Natural killer cell (primary cell): ENCODE data around the gene TTC31. TPM values are rescaled to one million over a fixed set of nuclear protein-coding genes. Genes with fewer than 3 reads are reported as not detected.
"Not testable (repeated sequence)": the region's sequence is repeated elsewhere in the genome, so short reads cannot be mapped to it uniquely, and the experiment has no call there.

Experiments
- ATAC-seq, 3 donors: fragments of 150-1000 bp in 2 of 3; fragments of 200-7000 bp in 1 of 3; cut with Tn5 transposase; 1 replicate in 1 of 3; 2 replicates in 2 of 3; pipeline ENCODE4 v1.10.0; 2021; ENCODE audit warnings: mild to moderate bottlenecking in 2 of 3, moderate library complexity in 2 of 3
- DNase-seq, 2 donors: peaks; one replicate each; pipeline versions ENCODE4 v3.0.0 to v3.0.0-alpha.2; 2013 to 2021; ENCODE audit warnings: mixed read lengths in 1 of 2
- H3K27ac ChIP-seq: one replicate; pipeline ENCODE4 v1.5.1; 2013; ENCODE audit warnings: mild to moderate bottlenecking, low read length
- H3K27me3 ChIP-seq: one replicate; pipeline ENCODE4 v1.6.1; 2013; ENCODE audit warnings: low read length; ENCODE audit not compliant: control insufficient read depth, insufficient read depth
- H3K36me3 ChIP-seq: one replicate; pipeline ENCODE4 v1.6.1; 2013; ENCODE audit warnings: low read length; ENCODE audit not compliant: control insufficient read depth, insufficient read depth
- H3K4me1 ChIP-seq: one replicate; pipeline ENCODE4 v1.6.1; 2013; ENCODE audit warnings: low read length; ENCODE audit not compliant: control insufficient read depth, insufficient read depth
- H3K4me3 ChIP-seq: one replicate; pipeline ENCODE4 v1.5.1; 2013; ENCODE audit warnings: low read length
- H3K9me3 ChIP-seq: one replicate; pipeline ENCODE4 v1.6.1; 2013; ENCODE audit warnings: low read length; ENCODE audit not compliant: control insufficient read depth, insufficient read depth
- H3K27ac Mint-ChIP-seq, 2 donors: one replicate each; pipeline ENCODE4 v1.8.0; 2022; ENCODE audit warnings: mild to moderate bottlenecking in 2 of 2, mixed read lengths in 2 of 2, moderate library complexity in 1 of 2
- H3K27me3 Mint-ChIP-seq, 2 donors: one replicate each; pipeline ENCODE4 v1.8.0; 2022; ENCODE audit warnings: low read depth in 2 of 2, mixed read lengths in 2 of 2
- H3K36me3 Mint-ChIP-seq: one replicate; pipeline ENCODE4 v1.8.0; 2022; ENCODE audit warnings: mixed read lengths
- H3K4me1 Mint-ChIP-seq, 2 donors: one replicate each; pipeline ENCODE4 v1.8.0; 2022; ENCODE audit warnings: mixed read lengths in 2 of 2
- H3K4me3 Mint-ChIP-seq: one replicate; pipeline ENCODE4 v1.8.0; 2022; ENCODE audit warnings: mild to moderate bottlenecking, moderate library complexity, mixed read lengths
- H3K9me3 Mint-ChIP-seq, 2 donors: one replicate each; pipeline ENCODE4 v1.8.0; 2022; ENCODE audit warnings: mixed read lengths in 2 of 2
- WGBS: methylation state at CpG from one replicate; pipeline ENCODE4 v1.1.7; 2013; ENCODE audit warnings: missing lambda C conversion rate; ENCODE audit not compliant: insufficient coverage; 5-methylcytosine and 5-hydroxymethylcytosine counted together
- intact Hi-C: fragments of 100-400 bp; cut with micrococcal nuclease; formaldehyde crosslinking; loops from one replicate; pipeline ENCODE4 v1.14.2; 2022
- total RNA-seq, 4 donors: library from RNA; stranded (reverse); fragments of 120-200 nt in 1 of 4; gene quantifications; one replicate each; pipeline versions ENCODE4 v1.2.3 to v1.2.4, GENCODE V29; 2013 to 2022
- TF ChIP-seq, protein P1 (sequence below): fragments of 200-600 bp; IDR thresholded peaks from one replicate; pipeline ENCODE4 v1.8.0; 2022; ENCODE audit warnings: antibody characterized with exemption

The TTC31 gene
- total RNA-seq, 3 donors from 2014 or later (not counting 1 experiment from before 2014, with no cell fraction given): 51.3 to 59.7 (median 53.1) TPM

DNA sequence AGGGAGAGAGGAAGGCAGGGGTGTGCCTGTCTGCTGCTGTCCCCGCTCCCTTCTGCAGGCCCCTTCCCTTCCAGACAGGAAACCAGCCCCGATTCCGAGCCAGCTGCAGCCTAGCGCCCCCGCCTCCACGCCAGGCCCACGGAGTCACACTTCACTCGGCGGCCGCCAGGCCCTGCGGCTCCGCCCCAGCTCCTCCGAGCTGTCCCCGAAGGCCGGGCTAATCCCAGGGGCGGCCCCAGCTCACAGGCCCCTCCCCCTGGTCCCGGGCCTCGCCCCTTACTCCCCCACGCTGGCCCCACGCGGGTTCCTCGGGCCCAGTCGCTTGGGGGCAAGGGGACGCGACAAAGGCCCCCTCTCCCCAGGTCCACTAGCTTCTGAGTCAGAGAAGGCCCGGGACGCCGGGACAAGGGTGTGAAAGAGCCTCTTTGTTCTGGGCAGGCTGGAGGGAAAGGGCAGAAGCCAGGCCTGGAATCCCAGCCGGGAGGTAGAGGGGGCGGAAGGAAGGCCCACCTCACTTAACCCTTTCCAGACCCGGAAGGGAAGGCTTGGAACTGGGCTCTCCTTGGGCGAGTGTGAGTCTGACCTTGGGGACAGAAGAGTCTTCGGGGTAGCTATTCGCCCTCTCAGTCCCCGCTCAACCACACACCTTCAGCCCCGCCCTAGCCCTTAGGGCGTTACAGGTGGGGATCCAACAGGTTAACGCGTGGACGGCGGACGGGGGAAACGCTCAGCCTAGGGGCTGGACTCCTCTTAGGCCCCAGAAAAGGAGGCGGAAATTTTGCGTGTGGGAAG lies 42.3 kb upstream of the TTC31 start:
- peak overlapping the region; percentile 40 for H3K27ac ChIP-seq
- H3K4me1 ChIP-seq: peaks cover 33% of the 10 kb centered on the region
- H3K27me3 ChIP-seq: peaks cover 19% of the 10 kb centered on the region
- no peaks in the 10 kb centered on the region for H3K36me3 ChIP-seq
- DNase-seq: peak; percentile 59 to 64
- peak overlapping the region; percentile 40 for H3K4me3 ChIP-seq
- H3K27me3 Mint-ChIP-seq: peaks cover 0 to 14% of the 10 kb centered on the region in 2 donors
- intact Hi-C loops: loop anchor here (1.0 kb wide), 1 partner anchor 12 kb away; no protein-coding TSS in a partner anchor
- peak; percentile 88 to 92 (median 91) for ATAC-seq
- peaks cover 27 to 38% of the 10 kb centered on the region in 2 donors for H3K4me1 Mint-ChIP-seq
- no peaks in the 10 kb centered on the region for H3K9me3 ChIP-seq
- H3K9me3 Mint-ChIP-seq: no peaks in the 10 kb centered on the region
- H3K4me3 Mint-ChIP-seq: peak overlapping the region; percentile 88
- H3K27ac Mint-ChIP-seq: peak overlapping the region; percentile 27 to 28
- WGBS: 31% methylated on average over 45 of the region's 45 CpGs
- TF ChIP-seq, protein P1, sequence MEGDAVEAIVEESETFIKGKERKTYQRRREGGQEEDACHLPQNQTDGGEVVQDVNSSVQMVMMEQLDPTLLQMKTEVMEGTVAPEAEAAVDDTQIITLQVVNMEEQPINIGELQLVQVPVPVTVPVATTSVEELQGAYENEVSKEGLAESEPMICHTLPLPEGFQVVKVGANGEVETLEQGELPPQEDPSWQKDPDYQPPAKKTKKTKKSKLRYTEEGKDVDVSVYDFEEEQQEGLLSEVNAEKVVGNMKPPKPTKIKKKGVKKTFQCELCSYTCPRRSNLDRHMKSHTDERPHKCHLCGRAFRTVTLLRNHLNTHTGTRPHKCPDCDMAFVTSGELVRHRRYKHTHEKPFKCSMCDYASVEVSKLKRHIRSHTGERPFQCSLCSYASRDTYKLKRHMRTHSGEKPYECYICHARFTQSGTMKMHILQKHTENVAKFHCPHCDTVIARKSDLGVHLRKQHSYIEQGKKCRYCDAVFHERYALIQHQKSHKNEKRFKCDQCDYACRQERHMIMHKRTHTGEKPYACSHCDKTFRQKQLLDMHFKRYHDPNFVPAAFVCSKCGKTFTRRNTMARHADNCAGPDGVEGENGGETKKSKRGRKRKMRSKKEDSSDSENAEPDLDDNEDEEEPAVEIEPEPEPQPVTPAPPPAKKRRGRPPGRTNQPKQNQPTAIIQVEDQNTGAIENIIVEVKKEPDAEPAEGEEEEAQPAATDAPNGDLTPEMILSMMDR: no peak
- no peaks in the 10 kb centered on the region for H3K36me3 Mint-ChIP-seq

DNA sequence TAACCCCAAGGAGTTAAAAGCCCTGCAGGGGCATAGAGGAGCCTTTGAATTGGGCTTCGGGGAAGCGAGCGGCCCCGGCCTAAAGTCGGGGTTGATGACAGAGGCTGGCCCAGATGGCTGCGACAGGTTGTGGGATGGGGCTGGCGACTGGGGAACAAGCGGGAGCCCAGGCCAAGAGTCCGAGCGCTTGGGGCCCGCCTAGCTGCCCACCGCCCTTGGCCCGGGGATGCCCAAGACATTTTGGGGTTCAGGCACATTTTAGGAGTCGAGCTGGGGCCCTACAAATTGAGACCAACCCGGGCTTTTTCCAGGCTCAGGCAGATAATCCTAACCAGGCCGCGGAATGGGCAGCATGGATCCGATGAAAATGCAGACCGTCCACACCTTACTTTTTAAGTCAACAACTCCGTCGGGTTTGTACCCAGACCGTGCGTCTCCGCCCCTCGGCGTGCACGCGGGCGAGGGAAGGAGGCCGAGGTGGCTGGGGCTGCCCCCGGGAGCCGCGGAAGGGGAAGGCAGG lies 41.7 kb upstream of the TTC31 start:
- no peaks in the 10 kb centered on the region for H3K9me3 Mint-ChIP-seq
- 53% methylated on average over 33 of the region's 33 CpGs for WGBS
- TF ChIP-seq, protein P1: no peak
- intact Hi-C loops: loop anchor here (1.0 kb wide), 1 partner anchor 11 kb away; no protein-coding TSS in a partner anchor
- peak in 2 of 3 donors; percentile 52 to 68 for ATAC-seq
- H3K27ac Mint-ChIP-seq: peak overlapping the region; percentile 27 to 28
- no peak for DNase-seq
- Histone ChIP-seq H3K4me1 (peaks cover 33% of the 10 kb centered on the region), H3K36me3 (no peaks in the 10 kb centered on the region), H3K27ac (no peak overlapping the region), H3K9me3 (no peaks in the 10 kb centered on the region), H3K27me3 (peaks cover 19% of the 10 kb centered on the region), H3K4me3 (peak overlapping the region; percentile 25)
- H3K4me3 Mint-ChIP-seq: peak overlapping the region; percentile 88
- no peaks in the 10 kb centered on the region for H3K36me3 Mint-ChIP-seq
- H3K4me1 Mint-ChIP-seq: peaks cover 27 to 38% of the 10 kb centered on the region in 2 donors
- peaks cover 0 to 14% of the 10 kb centered on the region in 2 donors for H3K27me3 Mint-ChIP-seq

DNA sequence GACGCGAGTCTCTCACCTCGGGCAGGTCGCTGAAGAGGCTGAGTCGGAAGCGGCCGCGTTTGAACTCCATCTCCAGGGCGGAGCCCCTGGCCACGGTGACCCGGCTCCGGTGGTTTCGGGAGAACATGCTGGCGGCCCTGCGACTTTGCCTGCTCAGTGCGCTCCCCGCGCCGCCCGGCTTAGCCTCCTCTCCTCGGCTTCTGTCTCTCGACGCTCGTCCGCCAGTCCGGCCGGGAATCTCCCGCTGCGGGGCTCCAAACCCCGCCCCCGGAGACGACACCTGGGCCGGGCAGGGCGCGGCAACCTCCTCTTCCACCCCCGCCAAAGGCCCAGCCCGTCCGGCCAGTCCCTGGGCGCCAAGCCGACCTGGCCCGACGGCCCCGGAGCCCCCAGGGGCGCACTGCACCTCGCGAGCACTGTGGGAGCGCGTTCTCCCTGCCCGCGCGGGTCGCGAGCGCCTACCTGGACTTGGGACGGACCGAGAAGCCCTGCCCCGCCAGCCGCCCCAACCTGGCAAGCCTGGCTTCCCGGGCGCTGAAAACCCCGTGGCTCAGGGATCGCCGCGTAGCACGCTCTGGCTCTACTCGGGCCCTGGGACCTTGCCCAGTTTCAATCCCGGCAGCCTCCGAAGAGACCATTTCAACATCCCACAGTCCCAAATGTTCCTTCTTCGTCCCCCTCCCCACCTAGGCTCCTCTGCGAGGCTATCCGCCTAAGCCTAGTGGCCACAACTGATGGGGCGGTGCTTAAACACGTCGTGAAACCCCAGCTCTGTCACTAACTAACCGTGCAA lies 41.0 kb upstream of the TTC31 start, which contains the start of gene RTKN:
Gene RTKN (minus strand): TSS at position 248 of the 793 bp plus-strand sequence. CDS start 121 bp downstream, at position 127.
- intact Hi-C loops: loop anchor here (1.0 kb wide), 1 partner anchor 10 kb away; no protein-coding TSS in a partner anchor
- Mint-ChIP-seq H3K36me3 (no peaks in the 10 kb centered on the region), H3K9me3 (no peaks in the 10 kb centered on the region), H3K27ac (peak within 1 kb of the TSS; percentile 28 to 45), H3K27me3 (peaks cover 0 to 14% of the 10 kb centered on the region in 2 donors), H3K4me1 (peaks cover 27 to 38% of the 10 kb centered on the region in 2 donors), H3K4me3 (peak within 1 kb of the TSS; percentile 88)
- no peaks in the 10 kb centered on the region for H3K36me3 ChIP-seq
- DNase-seq: peak; percentile 53 to 60
- H3K4me1 ChIP-seq: peaks cover 33% of the 10 kb centered on the region
- H3K4me3 ChIP-seq: peak within 1 kb of the TSS; percentile 40
- peaks cover 19% of the 10 kb centered on the region for H3K27me3 ChIP-seq
- H3K9me3 ChIP-seq: no peaks in the 10 kb centered on the region
- 15% methylated on average over 75 of the region's 75 CpGs for WGBS
- peak within 1 kb of the TSS; percentile 40 for H3K27ac ChIP-seq
- TF ChIP-seq, protein P1: no peak
- ATAC-seq: peak in 1 of 3 donors; percentile 75

DNA sequence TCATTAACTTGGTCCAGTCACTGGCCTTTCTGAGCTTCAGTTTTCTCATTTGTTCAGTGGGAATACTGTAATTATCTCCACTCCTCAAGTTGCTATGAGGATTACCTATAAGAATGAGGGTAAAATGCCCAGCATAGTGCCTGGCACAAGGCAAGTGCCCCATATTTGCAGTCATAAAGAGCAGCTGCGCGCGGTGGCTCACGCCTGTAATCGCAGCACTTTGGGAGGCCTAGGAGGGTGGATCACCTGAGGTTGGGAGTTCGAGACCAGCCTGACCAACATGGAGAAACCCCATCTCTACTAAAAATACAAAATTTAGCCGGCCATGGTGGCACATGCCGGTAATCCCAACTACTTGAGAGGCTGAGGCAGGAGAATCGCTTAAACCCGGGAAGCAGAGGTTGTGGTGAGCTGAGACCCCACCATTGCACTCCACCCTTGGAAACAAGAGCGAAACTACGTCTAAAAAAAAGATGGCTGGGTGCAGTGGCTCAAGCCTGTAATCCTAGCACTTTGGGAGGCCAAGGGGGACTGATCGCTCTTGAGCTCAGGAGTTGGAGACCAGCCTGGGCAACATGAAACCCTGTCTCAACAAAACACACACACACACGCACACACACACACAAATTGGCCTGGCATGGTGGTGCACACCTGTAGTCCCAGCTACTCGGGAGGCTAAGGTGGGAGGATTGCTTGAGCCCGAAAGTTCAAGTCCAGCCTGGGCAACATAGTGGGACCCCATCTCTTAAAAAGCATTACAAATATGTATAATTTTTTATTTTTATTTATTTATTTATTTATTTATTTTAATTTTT lies 40.2 kb upstream of the TTC31 start:
- H3K4me3 Mint-ChIP-seq: peak overlapping the region; percentile 88
- peaks cover 22 to 38% of the 10 kb centered on the region in 2 donors for H3K4me1 Mint-ChIP-seq
- DNase-seq, H3K27ac ChIP-seq, H3K9me3 Mint-ChIP-seq, ATAC-seq, H3K36me3 ChIP-seq, H3K4me3 ChIP-seq, H3K36me3 Mint-ChIP-seq, H3K9me3 ChIP-seq, intact Hi-C loops: not testable (repeated sequence)
- peaks cover 33% of the 10 kb centered on the region for H3K4me1 ChIP-seq
- H3K27ac Mint-ChIP-seq: peak overlapping the region; percentile 28 to 45
- peaks cover 19% of the 10 kb centered on the region for H3K27me3 ChIP-seq
- 93% methylated on average over 15 of the region's 16 CpGs for WGBS
- H3K27me3 Mint-ChIP-seq: peaks cover 0 to 14% of the 10 kb centered on the region in 2 donors
